Astrocyte (in vitro differentiated cells and primary cell): ENCODE measurements around the gene IQSEC3.

Experiments
- CTCF ChIP-seq: IDR thresholded peaks from 2 replicates; pipeline ENCODE4 v1.5.1; 2011; ENCODE audit warnings: low read depth, mild to moderate bottlenecking, inconsistent platforms, low read length, moderate library complexity; ENCODE audit not compliant: insufficient read depth
- EZH2 ChIP-seq: IDR thresholded peaks from 2 replicates; pipeline ENCODE4 v1.6.1; 2012; ENCODE audit warnings: mild to moderate bottlenecking, low read length, inconsistent platforms; ENCODE audit not compliant: insufficient read depth

- no peak for TF ChIP-seq CTCF
- no peak for TF ChIP-seq EZH2
Observed at GRCh38 chr12:93266-94005, 26.9 kb downstream of the IQSEC3 start.
